Medulla oblongata (tissue), 1 donor: ENCODE data around the gene CETN2.
A peak's percentile ranks its signal among the peaks of the same experiment; 100 is the strongest.
"Not testable (repeated sequence)": the region's sequence is repeated elsewhere in the genome, so short reads cannot be mapped to it uniquely, and the experiment has no call there.

Source experiments
- DNase-seq: peaks from one replicate; pipeline ENCODE4 v3.0.0-alpha.2; 2015; ENCODE audit errors: extremely low spot score

CETN2 gene

DNA sequence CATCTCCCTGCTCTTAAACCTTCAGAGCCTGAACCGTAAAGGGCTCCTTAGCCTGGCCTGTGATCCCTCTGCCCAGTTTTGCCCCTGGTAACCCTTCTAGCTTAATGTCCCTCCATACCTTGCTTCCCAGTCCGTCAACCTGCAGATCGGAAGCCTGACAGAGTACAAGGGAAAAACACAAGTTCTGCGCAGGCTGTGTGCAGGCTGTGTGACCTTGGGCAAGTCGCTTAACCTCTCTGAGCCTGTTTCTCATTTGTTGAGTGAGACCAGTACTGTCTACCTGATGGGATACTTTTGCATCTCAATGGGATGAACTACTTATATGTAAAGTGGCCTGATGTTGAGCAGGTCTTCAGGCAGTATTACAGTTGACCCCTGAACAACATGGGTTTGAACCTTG lies 2.0 kb upstream of the CETN2 start:
- DNase-seq = no peak

DNA sequence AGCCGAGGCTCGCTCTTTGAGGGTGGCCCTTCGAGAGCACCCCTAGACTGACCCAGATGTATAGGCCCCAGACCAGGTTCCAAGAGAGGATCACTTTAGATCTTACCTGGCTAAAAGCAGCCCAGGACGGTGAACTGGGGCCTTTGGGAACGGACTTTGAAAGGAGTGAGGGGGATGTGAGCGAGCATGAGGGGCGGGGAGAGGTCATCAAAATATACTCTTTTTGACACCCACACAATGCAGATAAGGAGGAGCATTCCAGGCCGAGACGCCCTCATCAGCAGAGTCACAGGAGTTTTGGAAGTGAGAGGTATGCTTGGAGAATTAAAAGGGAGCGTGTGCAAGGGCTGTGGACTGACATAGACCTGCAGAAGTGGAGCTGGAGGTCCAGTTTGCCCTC lies 834 bp upstream of the CETN2 start:
- DNase-seq = no peak

DNA sequence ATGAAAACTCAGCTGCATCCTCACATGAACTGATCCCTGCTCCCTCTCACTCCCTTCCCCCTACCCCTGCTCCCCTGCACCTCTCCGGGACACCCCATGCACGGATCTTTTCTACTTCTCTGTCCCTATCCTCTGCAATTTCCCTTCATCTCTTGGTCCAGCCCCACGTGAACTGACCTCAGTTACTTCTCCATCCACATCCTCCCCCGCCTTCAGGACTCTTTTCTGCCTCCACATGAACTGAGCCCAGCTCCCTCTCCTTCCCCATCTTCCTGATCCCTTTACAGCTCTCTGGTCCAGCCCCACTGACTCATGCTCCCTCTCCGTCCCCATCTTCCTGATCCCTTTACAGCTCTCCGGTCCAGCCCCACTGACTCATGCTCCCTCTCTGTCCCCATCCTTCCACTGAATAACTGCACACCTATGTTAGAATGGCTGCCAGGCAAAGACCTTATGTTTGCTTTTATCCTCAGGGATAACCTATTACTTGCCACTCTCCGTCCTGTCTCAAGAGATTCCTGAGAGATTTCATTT lies 5.6 kb downstream of the CETN2 start:
- DNase-seq = no peak

DNA sequence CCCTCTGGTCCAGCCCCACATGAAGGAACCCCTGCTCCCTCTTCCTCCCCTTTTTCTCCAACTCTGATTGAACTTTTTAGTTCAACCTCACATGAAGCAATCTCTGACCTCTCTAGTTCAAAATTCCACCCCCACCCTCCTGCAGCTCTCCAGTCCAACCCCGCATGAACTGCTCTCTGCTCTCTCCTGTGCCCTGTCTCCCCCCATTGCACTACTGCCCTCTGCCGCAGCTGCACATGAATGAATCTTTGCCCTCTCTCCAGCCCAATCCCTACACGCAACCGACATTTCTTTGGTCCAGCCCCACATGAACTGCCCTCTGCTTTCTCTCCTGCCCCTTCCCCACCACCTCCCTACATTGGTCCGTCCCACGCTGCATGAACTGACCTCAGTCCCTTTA lies 6.9 kb downstream of the CETN2 start:
- DNase-seq = no peak

DNA sequence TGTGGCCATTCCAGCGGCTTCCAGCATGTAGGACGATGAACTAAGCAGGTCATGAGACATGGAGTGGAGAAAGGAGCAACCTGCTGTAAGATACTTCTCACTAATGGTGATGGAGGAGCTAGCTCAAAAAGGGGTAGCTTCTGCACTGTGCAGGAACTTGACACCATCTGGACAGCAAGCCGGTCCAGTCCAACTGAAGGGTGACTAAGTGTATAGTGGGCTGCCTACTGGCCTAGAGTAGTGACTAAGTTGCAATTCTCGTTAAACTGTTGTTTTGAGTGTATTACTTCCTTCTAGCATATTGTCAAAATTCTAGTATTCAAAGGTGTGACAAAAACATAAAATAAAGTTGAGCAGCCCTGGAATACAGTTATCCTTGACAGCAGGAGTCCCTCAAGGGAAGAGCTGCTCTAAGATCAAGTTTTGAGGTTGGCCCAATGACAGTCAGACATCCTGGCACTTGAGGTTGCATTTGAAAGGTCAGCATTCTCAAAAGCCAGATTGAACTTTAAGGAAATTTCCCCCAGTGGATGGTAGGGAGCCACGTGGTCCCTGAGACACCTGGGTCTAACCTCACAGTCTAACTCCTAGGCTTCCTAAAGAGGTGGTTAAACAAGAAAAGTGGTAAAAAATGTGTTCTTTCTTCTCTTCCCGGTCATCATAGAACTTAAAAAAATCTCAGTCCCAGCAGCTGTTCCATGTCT lies 8.0 kb downstream of the CETN2 start:
- no peak for DNase-seq

DNA sequence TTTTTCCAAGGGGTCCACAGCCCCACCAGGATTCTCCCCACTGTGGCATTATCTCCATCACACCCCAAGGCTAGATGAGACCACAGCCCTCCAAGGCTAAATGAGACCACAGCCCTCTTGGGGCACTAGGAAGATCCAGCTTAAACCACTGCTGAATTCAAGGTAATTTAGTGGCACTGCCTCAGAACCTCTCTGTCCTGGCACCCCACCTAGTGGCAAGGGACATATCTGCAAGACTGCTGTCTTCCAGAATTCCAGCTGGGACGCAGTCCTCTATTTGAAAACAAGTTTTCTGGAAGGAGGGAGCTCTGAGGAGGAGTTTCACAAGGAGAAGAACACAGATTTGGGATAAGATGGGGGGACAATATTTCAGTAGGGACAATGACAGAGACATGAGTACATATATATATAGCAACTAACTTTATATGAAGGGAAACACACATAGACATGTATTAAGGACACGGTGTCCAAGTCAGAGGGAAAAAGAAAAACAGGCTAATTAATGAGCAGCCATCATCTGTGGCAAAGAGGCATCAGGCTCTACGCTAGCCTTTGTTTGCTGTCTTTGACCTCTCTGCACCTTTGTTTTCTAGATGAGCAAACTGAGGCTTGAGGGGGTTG lies 9.3 kb downstream of the CETN2 start:
- peak; percentile 9 for DNase-seq

DNA sequence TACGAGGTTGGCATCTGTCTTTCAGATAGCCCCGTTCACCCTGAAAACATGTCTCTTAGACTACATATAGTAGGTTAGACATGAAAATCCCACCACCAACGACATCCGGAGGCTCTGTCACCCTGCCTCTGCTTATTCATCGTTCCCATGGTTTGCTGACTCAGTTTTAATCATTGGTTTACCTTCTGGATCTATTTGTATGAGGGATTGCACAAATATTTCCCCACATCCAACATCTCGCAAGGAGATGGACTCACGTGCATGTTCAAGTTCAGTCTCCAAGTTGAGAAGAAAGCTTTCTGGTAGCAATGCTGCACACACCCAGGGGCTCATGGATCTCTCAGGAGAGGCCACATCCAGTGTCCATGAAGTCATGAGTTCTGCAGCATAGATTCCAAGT lies 10.8 kb downstream of the CETN2 start:
- no peak for DNase-seq

DNA sequence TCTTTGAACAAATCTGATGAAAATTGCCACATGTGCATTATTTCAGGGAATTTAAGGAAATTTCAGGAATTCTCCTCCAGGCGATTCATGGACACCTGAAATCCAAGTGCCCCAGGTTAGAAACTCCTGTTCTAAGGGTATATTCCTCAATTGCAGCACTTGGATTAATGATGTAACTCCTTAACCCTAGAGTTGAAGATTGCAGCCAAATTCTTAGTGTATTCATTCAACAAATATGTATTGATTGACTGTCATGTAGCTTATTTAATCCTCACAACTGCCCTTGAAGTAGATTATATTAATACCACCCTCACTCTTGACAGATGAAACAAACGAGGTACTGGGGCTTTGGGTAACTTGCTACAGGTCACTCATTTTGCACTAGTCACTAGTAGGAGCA lies 11.3 kb downstream of the CETN2 start:
- no peak for DNase-seq

DNA sequence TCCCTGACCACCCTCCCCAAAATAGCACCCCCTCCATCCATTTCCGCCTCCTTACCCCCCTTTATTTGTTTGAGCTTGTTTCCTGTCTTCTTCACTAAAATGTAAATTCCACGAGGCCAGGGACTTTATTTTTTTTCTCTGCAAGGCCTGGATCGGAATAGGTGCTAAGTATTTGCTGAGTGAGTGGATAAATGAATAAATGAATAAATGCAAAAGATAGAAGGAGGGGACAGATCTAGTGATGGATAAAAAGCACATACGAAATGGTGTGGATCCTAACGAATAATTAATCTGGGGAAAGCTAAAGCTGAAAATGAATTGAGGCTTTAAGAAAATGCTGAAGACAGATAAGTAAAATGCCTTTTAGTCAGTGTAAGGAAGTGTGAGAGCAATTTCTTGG lies 12.2 kb downstream of the CETN2 start:
- DNase-seq = no peak

DNA sequence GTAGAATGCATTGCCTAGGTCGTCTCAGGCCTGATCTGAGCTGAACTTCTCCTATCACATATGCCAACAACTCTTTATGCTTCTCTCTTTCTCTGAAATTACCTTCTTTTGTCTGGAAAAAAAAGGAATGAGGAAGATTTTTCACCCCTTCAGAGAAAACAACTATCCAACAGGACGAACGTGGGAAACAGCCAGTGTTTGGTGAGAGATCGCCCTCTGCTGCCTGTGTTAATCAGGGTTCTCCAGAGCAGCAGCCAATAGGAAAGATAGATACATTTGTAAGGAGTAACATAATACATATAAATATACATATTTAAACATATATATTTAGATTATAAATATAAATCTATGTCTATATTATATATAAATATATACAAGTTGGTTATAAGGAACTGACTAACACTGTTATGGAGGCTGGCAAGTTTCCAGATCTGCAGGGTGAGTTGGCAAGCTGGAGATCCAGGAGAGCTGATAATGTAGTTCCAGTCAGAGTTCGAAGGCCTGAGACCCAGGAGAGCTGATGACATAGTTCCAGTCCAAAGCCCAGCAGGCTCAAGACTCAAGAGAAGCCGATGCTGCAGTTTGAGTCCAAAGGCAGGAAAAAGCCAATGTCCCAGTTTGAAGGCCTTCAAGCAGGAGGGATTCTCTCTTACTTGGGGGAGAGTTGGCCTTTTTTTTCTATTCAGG lies 13.3 kb downstream of the CETN2 start:
- peak; percentile 60 for DNase-seq

DNA sequence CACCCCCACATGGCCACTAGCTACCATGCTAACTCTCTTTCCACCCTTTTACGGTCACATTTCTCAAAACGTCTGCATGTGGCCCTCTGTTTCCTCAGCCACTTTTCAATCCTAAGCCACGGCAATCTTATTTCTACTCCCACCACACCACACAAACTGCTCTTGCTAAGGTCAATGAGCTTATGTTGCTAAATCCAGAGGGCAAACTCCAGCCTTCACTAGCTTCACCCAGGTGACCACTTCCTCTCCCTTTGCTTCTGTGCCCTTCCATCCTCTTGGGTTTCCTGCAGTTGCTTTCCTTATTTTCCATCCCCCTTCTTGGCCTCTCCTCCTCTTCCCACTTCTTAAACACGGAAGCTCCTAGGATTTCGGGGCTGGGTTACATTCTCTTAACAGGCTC lies 16.5 kb downstream of the CETN2 start:
- DNase-seq = no peak

DNA sequence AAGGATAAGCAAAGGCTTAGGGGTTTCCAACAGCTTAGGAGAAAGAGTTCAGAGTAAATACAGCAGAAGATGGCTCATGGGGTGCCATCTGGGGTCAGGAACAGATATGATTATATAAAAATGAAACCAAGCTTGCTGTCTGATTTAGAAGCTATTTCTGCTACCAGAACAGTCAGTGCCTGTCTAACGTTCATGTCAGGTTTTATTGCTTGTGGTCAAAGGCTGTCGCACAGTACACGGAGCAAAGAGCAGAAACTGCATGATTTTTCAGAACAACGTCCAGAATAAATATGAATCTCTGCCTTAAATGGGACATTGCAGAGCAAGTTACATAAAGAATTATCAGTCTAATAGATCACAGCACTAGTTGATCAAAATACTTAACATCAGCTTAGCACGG lies 17.4 kb downstream of the CETN2 start:
- DNase-seq = no peak

DNA sequence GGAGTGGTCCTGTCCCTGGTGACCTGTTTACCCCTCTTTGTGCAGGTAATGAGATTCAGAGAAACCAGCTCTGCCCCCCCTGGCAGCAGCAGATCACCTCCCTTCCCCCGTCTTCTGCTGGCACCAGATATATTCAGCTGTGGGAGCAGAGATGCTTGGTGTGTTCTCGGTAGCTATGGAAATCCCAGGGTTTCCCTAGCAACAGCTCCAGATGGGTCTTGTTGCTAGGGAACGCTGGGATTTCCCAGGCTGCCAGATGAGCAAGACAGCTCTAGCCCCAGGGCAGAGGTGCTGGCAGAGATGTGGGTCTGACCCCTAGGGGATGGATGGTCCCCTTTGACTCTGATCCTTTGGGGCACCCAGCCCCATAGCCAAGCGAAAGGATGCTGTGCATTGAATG lies 20.2 kb downstream of the CETN2 start:
- DNase-seq = no peak

DNA sequence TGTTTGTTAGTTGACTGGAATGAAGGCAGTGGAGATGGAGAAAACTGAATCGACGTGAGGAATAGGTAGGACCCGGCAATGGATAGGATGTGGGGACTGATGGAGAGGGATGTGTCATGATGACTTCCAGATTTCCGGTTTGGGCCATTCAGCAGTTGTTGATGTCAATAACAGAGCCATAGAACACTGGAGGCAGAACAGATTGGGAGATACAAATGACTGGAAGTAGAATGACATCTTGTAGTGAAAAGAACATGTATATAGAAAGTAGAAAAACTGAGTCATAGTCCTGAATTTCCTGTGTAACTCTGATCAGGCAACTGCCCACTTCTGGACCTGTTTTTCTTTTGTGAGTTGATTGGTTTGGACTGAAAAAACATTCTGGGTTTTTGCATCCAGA lies 24.5 kb downstream of the CETN2 start:
- no peak for DNase-seq

DNA sequence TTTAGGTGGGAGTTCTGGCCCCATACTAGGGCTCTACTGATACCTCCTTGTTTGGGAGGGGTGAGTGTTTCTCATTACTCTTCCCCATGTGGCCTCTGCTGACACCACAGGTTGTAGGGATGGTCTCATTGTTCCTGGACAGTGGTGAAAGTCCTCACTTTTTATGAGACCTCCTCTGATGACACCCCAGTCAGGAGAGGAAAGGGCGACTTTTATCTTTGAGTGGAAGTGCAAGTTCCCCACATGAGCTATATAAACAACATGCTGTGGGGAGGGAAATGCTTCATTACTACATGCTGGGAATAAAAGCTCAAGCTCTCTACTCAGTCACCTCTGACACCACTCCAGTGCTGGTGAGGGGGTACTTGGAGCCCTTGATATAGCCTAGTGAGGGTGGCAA lies 31.6 kb downstream of the CETN2 start:
- DNase-seq = no peak

DNA sequence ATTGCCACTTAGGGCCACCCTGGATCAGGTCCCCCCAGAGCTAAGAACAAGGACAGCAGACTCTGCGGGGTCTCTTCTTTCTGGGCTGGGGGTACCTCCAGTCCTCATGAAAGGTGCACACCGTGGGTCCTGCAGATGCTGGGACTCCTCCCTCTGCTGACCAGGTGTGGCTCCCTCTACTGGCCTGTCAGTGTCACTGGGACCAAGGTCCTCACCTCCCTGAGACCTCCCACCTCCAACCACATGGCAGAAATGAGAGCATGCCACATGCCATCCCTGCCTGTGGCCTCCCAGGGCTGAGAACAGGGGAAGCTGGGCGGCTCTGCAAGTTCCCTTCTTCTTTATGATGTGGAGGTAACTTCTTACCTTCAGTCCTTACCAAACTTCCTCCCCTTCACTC lies 43.5 kb downstream of the CETN2 start:
- not testable (repeated sequence) for DNase-seq
